Measurements from ENCODE around the gene SPEN. TPM values are rescaled to one million over a fixed set of nuclear protein-coding genes. Genes with fewer than 3 reads are reported as not detected.
A peak's percentile ranks its signal among the peaks of the same experiment; 100 is the strongest.

Gene SPEN
- total and polyA plus RNA-seq, 9 of the 15 experiments (the other 6 are each of a cell fraction or from before 2014, with no cell fraction given), result 5.7 to 87.5 (median 27.2) TPM

- peak; percentile 83 to 92 for TF ChIP-seq MNT (conservative IDR thresholded peaks at IDR 0.05)
- TF ChIP-seq ZNF436 (CRISPR knock-in tag; IDR thresholded peaks at IDR 0.05), result no peak
- no peak for TF ChIP-seq XRCC3 (IDR thresholded peaks at IDR 0.05)
- TF ChIP-seq PML (IDR thresholded peaks at IDR 0.05; ENCODE audit: low read length), result peak; percentile 81
- no peak for TF ChIP-seq FOXJ2 (tag; IDR thresholded peaks at IDR 0.05)
- no peak for TF ChIP-seq ZFP1 (CRISPR knock-in tag; IDR thresholded peaks at IDR 0.05)
- TF ChIP-seq ZC3H11A (IDR thresholded peaks at IDR 0.05; ENCODE audit: low read depth, low read length), result 0 out of 2 replicates have a peak, but pooled peaks have one; percentile 31
- TF ChIP-seq ZNF766 (CRISPR knock-in tag; conservative IDR thresholded peaks at IDR 0.05), result no peak; the same call in 1 of the 2 replicates
- peak; percentile 87; the same call in 1 of the 2 replicates for TF ChIP-seq KAT7 (CRISPR knock-in tag; IDR thresholded peaks at IDR 0.05; ENCODE audit: borderline replicate concordance)
- peak; percentile 87 for TF ChIP-seq ARID4B (CRISPR knock-in tag; IDR thresholded peaks at IDR 0.05)
- TF ChIP-seq NCOA6 (IDR thresholded peaks at IDR 0.05), result no peak
- peak; percentile 56; the same call in 1 of the 2 replicates for TF ChIP-seq BACH1 (tag; IDR thresholded peaks at IDR 0.05)
- peak; percentile 78 for TF ChIP-seq ZNF24 (IDR thresholded peaks at IDR 0.05)
- peak; percentile 100 for TF ChIP-seq DPF2 (IDR thresholded peaks at IDR 0.05)
- peak in 1 of 2 experiments; percentile 73; a peak in 2 of 4 replicates for TF ChIP-seq ZNF639 (CRISPR knock-in tag; conservative IDR thresholded peaks at IDR 0.05 in 1 of 2, IDR thresholded peaks at IDR 0.05 in 1 of 2)
- no peak for TF ChIP-seq CAMTA2 (CRISPR knock-in tag; conservative IDR thresholded peaks at IDR 0.05)
- no peak for TF ChIP-seq SNRNP70 (optimal IDR thresholded peaks at IDR 0.05; ENCODE audit: low read depth, low read length)
- no peak for TF ChIP-seq ZNF224 (CRISPR knock-in tag; IDR thresholded peaks at IDR 0.05)
Observed at GRCh38 chr1:15952317-15953258, 105.1 kb downstream of the SPEN start (continued).

All from K562 (cell line).